Common myeloid progenitor, CD34-positive (primary cell): ENCODE results near the gene OTOP2. TPM values are rescaled to one million over a fixed set of nuclear protein-coding genes. Genes with fewer than 3 reads are reported as not detected.

Experiments used
- CTCF ChIA-PET: fragments of 350-600 bp; sonication (Branson Sonifier 250); formaldehyde crosslinking; loops from one replicate; lab custom pipeline; 2021; ENCODE audit warnings: antibody characterized with exemption; lab: Charles Lee
- POLR2A ChIA-PET: fragments of 350-600 bp; sonication (Branson Sonifier 250); formaldehyde crosslinking; loops from one replicate; lab custom pipeline; 2021; ENCODE audit warnings: antibody characterized with exemption; lab: Charles Lee
- DNase-seq, 3 donors: peaks; one replicate each; pipeline versions ENCODE4 v3.0.0 to v3.0.0-alpha.2; 2013
- H3K27ac ChIP-seq, 2 experiments: 1 replicate in 1 of 2; 2 replicates in 1 of 2; pipeline ENCODE4 v1.7.0; 2013; ENCODE audit warnings: inconsistent platforms in 2 of 2, low read length in 2 of 2, mild to moderate bottlenecking in 2 of 2, low read depth in 1 of 2, moderate library complexity in 1 of 2; ENCODE audit not compliant: severe bottlenecking in 2 of 2, insufficient read depth in 1 of 2, poor library complexity in 1 of 2
- H3K27me3 ChIP-seq, 5 experiments: replicated peaks in 2 of 5; 1 replicate in 3 of 5; 2 replicates in 2 of 5; pipeline versions ENCODE4 v1.6.1 to v1.7.0; 2013; ENCODE audit warnings: low read length in 4 of 5, mild to moderate bottlenecking in 2 of 5, moderate library complexity in 2 of 5, inconsistent platforms in 1 of 5; ENCODE audit not compliant: insufficient read depth in 5 of 5, control insufficient read depth in 4 of 5
- H3K36me3 ChIP-seq, 4 experiments: 1 replicate in 2 of 4; 2 replicates in 2 of 4; pipeline versions ENCODE4 v1.6.1 to v1.7.0; 2013; ENCODE audit warnings: low read length in 3 of 4, control low read depth in 1 of 4, mild to moderate bottlenecking in 1 of 4; ENCODE audit not compliant: control insufficient read depth in 4 of 4, insufficient read depth in 4 of 4
- H3K4me1 ChIP-seq, 4 experiments: 1 replicate in 3 of 4; 2 replicates in 1 of 4; pipeline versions ENCODE4 v1.6.1 to v1.7.1; 2013; ENCODE audit warnings: low read length in 3 of 4, mild to moderate bottlenecking in 3 of 4, control low read depth in 1 of 4, inconsistent platforms in 1 of 4, moderate library complexity in 1 of 4; ENCODE audit not compliant: control insufficient read depth in 4 of 4, insufficient read depth in 4 of 4; ENCODE audit errors: control extremely low read depth in 1 of 4
- H3K4me3 ChIP-seq, 7 experiments: 1 replicate in 4 of 7; 2 replicates in 3 of 7; pipeline versions ENCODE4 v1.5.1 to v1.7.0; 2013; ENCODE audit warnings: mild to moderate bottlenecking in 7 of 7, low read length in 6 of 7, moderate library complexity in 6 of 7, inconsistent platforms in 2 of 7, low read depth in 2 of 7, control low read depth in 1 of 7; ENCODE audit not compliant: insufficient read depth in 4 of 7, control insufficient read depth in 1 of 7; ENCODE audit errors: extremely low read depth in 1 of 7
- H3K9me3 ChIP-seq, 5 experiments: 1 replicate in 4 of 5; 2 replicates in 1 of 5; pipeline versions ENCODE4 v1.6.1 to v1.7.1; 2013; ENCODE audit warnings: low read length in 4 of 5, mild to moderate bottlenecking in 2 of 5, inconsistent platforms in 1 of 5, low read depth in 1 of 5, moderate library complexity in 1 of 5; ENCODE audit not compliant: control insufficient read depth in 4 of 5, insufficient read depth in 2 of 5; ENCODE audit errors: control extremely low read depth in 1 of 5
- WGBS: methylation state at CpG from one replicate; pipeline ENCODE4 v1.1.5; 2013; ENCODE audit not compliant: insufficient coverage; 5-methylcytosine and 5-hydroxymethylcytosine counted together
- polyA plus RNA-seq: library from polyadenylated mRNA; unstranded; fragments of 120-200 nt; gene quantifications from one replicate; pipeline ENCODE4 v1.2.1, GENCODE V29; 2013

OTOP2 gene
- not detected for polyA plus RNA-seq

GRCh38 chr17:74924250-74924948, at the start of gene OTOP2:
Gene OTOP2 (plus strand): TSS chr17:74924273. CDS start chr17:74924633, 360 bp downstream.
- 1% methylated on average over 22 of the region's 54 CpGs for WGBS
- Histone ChIP-seq H3K4me3 (peak within 1 kb of the TSS in 4 of 7 experiments; percentile 32 to 67 (median 45)), H3K9me3 (no peaks in the 10 kb centered on the region), H3K27me3 (peaks cover 0 to 80% (median 38%) of the 10 kb centered on the region in 5 experiments), H3K36me3 (no peaks in the 10 kb centered on the region), H3K27ac (no peak within 1 kb of the TSS), H3K4me1 (peaks cover 0 to 25% (median 21%) of the 10 kb centered on the region in 4 experiments)
- peak; percentile 19 to 69 (median 68) for DNase-seq
- ChIA-PET POLR2A (no interaction called here), CTCF (interaction anchor here (0.8 to 6.2 kb wide), 8 partner anchors 10 to 95 kb away, joined by 3 to 64 read pairs (median 4); no protein-coding TSS in a partner anchor)

- H3K27me3 ChIP-seq, result no peaks in the 10 kb centered on the region
- no peak overlapping the region for H3K27ac ChIP-seq
- no peaks in the 10 kb centered on the region for H3K36me3 ChIP-seq
- DNase-seq, result no peak
- 100% methylated on average over 1 of the region's 5 CpGs for WGBS
- H3K4me3 ChIP-seq, result no peak overlapping the region
- peaks cover 4 to 18% (median 13%) of the 10 kb centered on the region in 4 experiments for H3K4me1 ChIP-seq
- CTCF ChIA-PET, result interaction anchor here (1.1 to 1.5 kb wide), 2 partner anchors 12 to 16 kb away, joined by 3 read pairs; no protein-coding TSS in a partner anchor
- POLR2A ChIA-PET, result no interaction called here
- H3K9me3 ChIP-seq, result no peaks in the 10 kb centered on the region
These were observed 49.4 kb upstream of the OTOP2 start for GRCh38 chr17:74874615-74875037.

- POLR2A ChIA-PET, result no interaction called here
These were observed 48.7 kb upstream of the OTOP2 start for GRCh38 chr17:74875155-74875976.

GRCh38 chr17:74875977-74876593, 48.0 kb upstream of the OTOP2 start:
- WGBS, result 92% methylated on average over 5 of the region's 6 CpGs
- Histone ChIP-seq H3K27me3 (no peaks in the 10 kb centered on the region), H3K36me3 (no peaks in the 10 kb centered on the region), H3K27ac (peak overlapping the region in 1 of 2 experiments; percentile 35), H3K4me1 (peaks cover 4 to 18% (median 13%) of the 10 kb centered on the region in 4 experiments), H3K9me3 (no peaks in the 10 kb centered on the region), H3K4me3 (no peak overlapping the region)
- CTCF ChIA-PET, result interaction anchor here (1.1 to 1.5 kb wide), 3 partner anchors 11 to 85 kb away, joined by 3 to 4 read pairs (median 3); no protein-coding TSS in a partner anchor
- POLR2A ChIA-PET, result no interaction called here
- DNase-seq, result no peak

More at GRCh38 chr17:74875155-74875976, 48.7 kb upstream of the OTOP2 start:
- WGBS, result 100% methylated on average over 4 of the region's 5 CpGs
- no peaks in the 10 kb centered on the region for H3K9me3 ChIP-seq
- peaks cover 4 to 18% (median 13%) of the 10 kb centered on the region in 4 experiments for H3K4me1 ChIP-seq
- peak overlapping the region in 1 of 2 experiments; percentile 35 for H3K27ac ChIP-seq
- no peak overlapping the region for H3K4me3 ChIP-seq
- no peaks in the 10 kb centered on the region for H3K36me3 ChIP-seq
- no peaks in the 10 kb centered on the region for H3K27me3 ChIP-seq
- DNase-seq, result no peak
- CTCF ChIA-PET, result interaction anchor here (1.1 to 1.5 kb wide), 4 partner anchors 12 to 84 kb away, joined by 3 to 4 read pairs (median 3); no protein-coding TSS in a partner anchor

- H3K4me1 ChIP-seq, result peaks cover 1 to 10% (median 7%) of the 10 kb centered on the region in 4 experiments
- no peak overlapping the region for H3K4me3 ChIP-seq
- H3K36me3 ChIP-seq, result no peaks in the 10 kb centered on the region
- H3K27ac ChIP-seq, result no peak overlapping the region
- 95% methylated on average over 17 of the region's 19 CpGs for WGBS
- POLR2A ChIA-PET, result no interaction called here
- no peaks in the 10 kb centered on the region for H3K9me3 ChIP-seq
- no peak for DNase-seq
- CTCF ChIA-PET, result interaction anchor here (0.9 to 2.4 kb wide), 3 partner anchors 8 to 86 kb away, joined by 3 to 8 read pairs (median 3); no protein-coding TSS in a partner anchor
- no peaks in the 10 kb centered on the region for H3K27me3 ChIP-seq
These were observed 46.2 kb upstream of the OTOP2 start for GRCh38 chr17:74877592-74878548.

GRCh38 chr17:74878658-74879057, 45.4 kb upstream of the OTOP2 start:
- Histone ChIP-seq H3K27me3 (no peaks in the 10 kb centered on the region), H3K9me3 (no peaks in the 10 kb centered on the region), H3K36me3 (no peaks in the 10 kb centered on the region), H3K27ac (no peak overlapping the region), H3K4me3 (no peak overlapping the region), H3K4me1 (peaks cover 3 to 8% (median 5%) of the 10 kb centered on the region in 4 experiments)
- ChIA-PET CTCF (interaction anchor here (1.0 to 2.4 kb wide), 2 partner anchors 9 to 87 kb away, joined by 3 to 8 read pairs; no protein-coding TSS in a partner anchor), POLR2A (no interaction called here)
- DNase-seq, result no peak
- 91% methylated on average over 1 of the region's 2 CpGs for WGBS
